GM23248 (cell line): ENCODE measurements around the gene ADIRF. TPM values are rescaled to one million over a fixed set of nuclear protein-coding genes. Genes with fewer than 3 reads are reported as not detected.

Experiments
- DNase-seq: peaks from one replicate; pipeline ENCODE4 v3.0.0-alpha.2; 2015
- H2AFZ ChIP-seq: fragments of 200-600 bp; sonication (generic); 2 replicates; pipeline ENCODE4 v1.6.1; 2016; ENCODE audit warnings: antibody characterized with exemption
- H3F3A ChIP-seq: fragments of 200-600 bp; sonication (generic); 2 replicates; pipeline ENCODE4 v1.6.1; 2016; ENCODE audit warnings: mild to moderate bottlenecking, antibody characterized with exemption, mixed run types; ENCODE audit not compliant: insufficient read depth
- H3K27ac ChIP-seq: fragments of 200-600 bp; sonication (generic); 2 replicates; pipeline ENCODE4 v1.5.1; 2016; ENCODE audit warnings: mild to moderate bottlenecking
- H3K27me3 ChIP-seq: fragments of 200-600 bp; sonication (generic); replicated peaks from 2 replicates; pipeline ENCODE4 v1.6.1; 2016; ENCODE audit warnings: mild to moderate bottlenecking; ENCODE audit not compliant: insufficient read depth
- H3K36me3 ChIP-seq: fragments of 200-600 bp; sonication (generic); 2 replicates; pipeline ENCODE4 v1.6.1; 2016; ENCODE audit warnings: low read depth, mild to moderate bottlenecking
- H3K4me1 ChIP-seq: fragments of 200-600 bp; sonication (generic); 2 replicates; pipeline ENCODE4 v1.6.1; 2016; ENCODE audit warnings: mild to moderate bottlenecking; ENCODE audit not compliant: insufficient read depth
- H3K4me2 ChIP-seq: fragments of 200-600 bp; sonication (generic); one replicate; pipeline ENCODE4 v1.6.1; 2016; ENCODE audit warnings: mild to moderate bottlenecking; ENCODE audit not compliant: unreplicated experiment
- H3K4me3 ChIP-seq: fragments of 200-600 bp; sonication (generic); 2 replicates; pipeline ENCODE4 v1.5.1; 2016; ENCODE audit warnings: mild to moderate bottlenecking
- H3K79me2 ChIP-seq: fragments of 200-600 bp; sonication (generic); 2 replicates; pipeline ENCODE4 v1.6.1; 2016; ENCODE audit warnings: mild to moderate bottlenecking; ENCODE audit not compliant: insufficient read depth
- H3K9ac ChIP-seq: fragments of 200-600 bp; sonication (generic); 2 replicates; pipeline ENCODE4 v1.6.1; 2016; ENCODE audit warnings: mild to moderate bottlenecking
- H3K9me2 ChIP-seq: fragments of 200-600 bp; sonication (generic); 2 replicates; pipeline ENCODE4 v1.6.1; 2016; ENCODE audit warnings: mixed run types, mild to moderate bottlenecking, moderate library complexity; ENCODE audit not compliant: insufficient read depth
- H3K9me3 ChIP-seq: fragments of 200-600 bp; sonication (generic); one replicate; pipeline ENCODE4 v1.6.1; 2017; ENCODE audit warnings: low read depth
- H4K20me1 ChIP-seq: fragments of 200-600 bp; sonication (generic); 2 replicates; pipeline ENCODE4 v1.6.0; 2016; ENCODE audit not compliant: insufficient read depth
- EZH2 ChIP-seq: fragments of 200-600 bp; sonication (generic); IDR thresholded peaks from 2 replicates; pipeline ENCODE4 v1.6.1; 2018; ENCODE audit warnings: antibody characterized with exemption, mild to moderate bottlenecking; ENCODE audit not compliant: insufficient read depth, poor library complexity, severe bottlenecking
- EZH2phosphoT487 ChIP-seq: fragments of 200-600 bp; sonication (generic); IDR thresholded peaks from 2 replicates; pipeline ENCODE4 v1.6.1; 2018; ENCODE audit warnings: antibody characterized with exemption, moderate library complexity, mild to moderate bottlenecking, low read depth; ENCODE audit not compliant: insufficient read depth
- WGBS, 2 experiments: methylation state at CpG; one replicate each; pipeline ENCODE4 v1.1.6; 2015 to 2017; ENCODE audit warnings: low lambda C conversion rate in 2 of 2, low coverage in 1 of 2; ENCODE audit errors: missing lambda C conversion rate in 2 of 2; 5-methylcytosine and 5-hydroxymethylcytosine counted together
- in situ Hi-C: fragments of 300-500 bp; cut with MboI; formaldehyde crosslinking; loops from 2 replicates; pipeline ENCODE4 v1.15.0; 2020
- polyA plus RNA-seq: library from polyadenylated mRNA; unstranded; fragments of >200 nt; fragmentation: Nextera tagmentation; extraction: Ambion mirVana; gene quantifications from 2 replicates; pipeline ENCODE4 v1.2.1, GENCODE V29; 2016
- total RNA-seq: library from RNA; depleted of rRNA; stranded (reverse); fragments of >200 nt; shearing (Covaris generic); gene quantifications from 2 replicates; pipeline ENCODE4 v1.2.3, GENCODE V29; 2014

The ADIRF gene
- total and polyA plus RNA-seq, 2 experiments from 2014 or later = 17.6 to 175 TPM

- peaks cover 4% of the 10 kb centered on the region for H3F3A ChIP-seq
- H3K27me3 ChIP-seq = no peaks in the 10 kb centered on the region
- H3K9me3 ChIP-seq = no peaks in the 10 kb centered on the region
- H3K27ac ChIP-seq = no peak overlapping the region
- no peaks in the 10 kb centered on the region for H3K36me3 ChIP-seq
- peaks cover 26% of the 10 kb centered on the region for H3K4me1 ChIP-seq
- no peak overlapping the region for H3K4me3 ChIP-seq
- H3K4me2 ChIP-seq = no peak overlapping the region
- H2AFZ ChIP-seq = no peak overlapping the region
- H4K20me1 ChIP-seq = no peaks in the 10 kb centered on the region
- DNase-seq = no peak
- 82 to 83% methylated on average over 13 of the region's 13 CpGs for WGBS, 2 experiments
- no peak overlapping the region for H3K9ac ChIP-seq
- no peaks in the 10 kb centered on the region for H3K9me2 ChIP-seq
- in situ Hi-C loops = no loop called here
- peaks cover 18% of the 10 kb centered on the region for H3K79me2 ChIP-seq
- no peak for TF ChIP-seq EZH2phosphoT487
- TF ChIP-seq EZH2 = no peak
Observed at GRCh38 chr10:86964061-86964846, 4.0 kb upstream of the ADIRF start.

- no peak overlapping the region for H3K4me2 ChIP-seq
- H3F3A ChIP-seq = peaks cover 8% of the 10 kb centered on the region
- WGBS, 2 experiments = 95 to 100% methylated on average over 2 of the region's 2 CpGs
- H4K20me1 ChIP-seq = no peaks in the 10 kb centered on the region
- no peaks in the 10 kb centered on the region for H3K9me2 ChIP-seq
- TF ChIP-seq EZH2 (no peak), EZH2phosphoT487 (no peak)
- H3K27me3 ChIP-seq = no peaks in the 10 kb centered on the region
- peaks cover 27% of the 10 kb centered on the region for H3K4me1 ChIP-seq
- peaks cover 18% of the 10 kb centered on the region for H3K79me2 ChIP-seq
- no peak for DNase-seq
- no peak overlapping the region for H3K27ac ChIP-seq
- no peak overlapping the region for H3K9ac ChIP-seq
- no peaks in the 10 kb centered on the region for H3K9me3 ChIP-seq
- H3K4me3 ChIP-seq = no peak overlapping the region
- in situ Hi-C loops = no loop called here
- H2AFZ ChIP-seq = no peak overlapping the region
- no peaks in the 10 kb centered on the region for H3K36me3 ChIP-seq
Observed at GRCh38 chr10:86964847-86965190, 3.5 kb upstream of the ADIRF start.

DNA sequence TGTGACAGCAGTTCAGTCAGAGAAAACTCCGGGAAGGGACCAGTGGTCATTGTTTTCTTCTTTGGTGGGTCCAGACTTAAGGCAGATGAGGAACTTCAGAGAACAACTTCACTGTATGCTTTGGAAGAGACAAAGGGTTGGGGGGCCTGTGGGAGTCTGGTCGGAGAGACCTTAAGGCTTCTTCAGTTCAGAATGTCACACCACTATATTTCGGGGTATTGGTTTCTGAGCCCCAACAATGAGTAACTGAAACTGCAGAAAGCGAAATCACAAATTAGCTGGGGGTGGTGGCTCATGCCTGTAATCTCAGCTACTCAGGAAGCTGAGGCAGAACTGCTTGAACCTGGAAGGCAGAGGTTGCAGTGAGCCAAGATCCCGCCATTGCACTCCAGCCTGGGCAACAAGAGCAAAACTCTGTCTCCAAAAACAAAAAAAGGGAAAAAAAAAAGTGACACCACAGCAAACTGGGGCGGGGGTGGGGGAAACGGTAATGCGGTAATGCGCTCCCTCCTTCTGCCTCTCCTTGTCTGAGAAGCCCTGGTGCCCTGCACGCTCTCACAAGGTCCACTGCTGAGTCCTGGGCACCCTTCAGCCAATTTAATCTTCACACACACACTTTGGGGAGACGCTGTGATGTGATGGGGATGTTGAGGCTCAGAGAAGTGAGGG is 2.2 kb upstream of the ADIRF start:
- no peaks in the 10 kb centered on the region for H3K36me3 ChIP-seq
- H3F3A ChIP-seq = peaks cover 18% of the 10 kb centered on the region
- in situ Hi-C loops = no loop called here
- peak overlapping the region; percentile 52 for H3K9ac ChIP-seq
- H4K20me1 ChIP-seq = no peaks in the 10 kb centered on the region
- H3K79me2 ChIP-seq = peaks cover 18% of the 10 kb centered on the region
- peaks cover 35% of the 10 kb centered on the region for H3K4me1 ChIP-seq
- peak overlapping the region; percentile 50 for H3K4me2 ChIP-seq
- no peaks in the 10 kb centered on the region for H3K9me3 ChIP-seq
- no peaks in the 10 kb centered on the region for H3K27me3 ChIP-seq
- H3K27ac ChIP-seq = peak overlapping the region; percentile 49
- 41 to 49% methylated on average over 11 of the region's 11 CpGs for WGBS, 2 experiments
- H2AFZ ChIP-seq = peak overlapping the region; percentile 79
- H3K9me2 ChIP-seq = no peaks in the 10 kb centered on the region
- TF ChIP-seq EZH2phosphoT487 (no peak), EZH2 (no peak)
- no peak overlapping the region for H3K4me3 ChIP-seq
- DNase-seq = no peak

GRCh38 chr10:86967481-86967941 is 771 bp upstream of the ADIRF start:
- Histone ChIP-seq H3K9ac (peak overlapping the region; percentile 100), H2AFZ (no peak overlapping the region), H3F3A (peaks cover 26% of the 10 kb centered on the region), H3K36me3 (no peaks in the 10 kb centered on the region), H3K9me2 (no peaks in the 10 kb centered on the region), H3K27me3 (no peaks in the 10 kb centered on the region), H3K27ac (no peak overlapping the region), H3K9me3 (no peaks in the 10 kb centered on the region), H3K4me2 (peak overlapping the region; percentile 100), H3K79me2 (peaks cover 18% of the 10 kb centered on the region), H4K20me1 (no peaks in the 10 kb centered on the region), H3K4me1 (peaks cover 45% of the 10 kb centered on the region), H3K4me3 (peak overlapping the region; percentile 94)
- 53 to 56% methylated on average over 7 of the region's 7 CpGs for WGBS, 2 experiments
- DNase-seq = no peak
- no peak for TF ChIP-seq EZH2phosphoT487
- no peak for TF ChIP-seq EZH2
- in situ Hi-C loops = no loop called here
